RWPE1 (cell line): Measurements from ENCODE around the gene NCLN.
"Not testable (repeated sequence)": the region's sequence is repeated elsewhere in the genome, so short reads cannot be mapped to it uniquely, and the experiment has no call there.

ENCODE experiments used
- CTCF ChIA-PET: fragments of 350-600 bp; sonication (Branson Sonifier 250); formaldehyde crosslinking; extraction: SDS; loops from one replicate; lab custom pipeline; 2021; lab: Yijun Ruan, JAX
- POLR2A ChIA-PET: fragments of 400-600 bp; formaldehyde crosslinking; extraction: SDS; loops from one replicate; lab custom pipeline; 2020; ENCODE audit warnings: antibody characterized with exemption; ENCODE audit not compliant: low non-redundant PET; lab: Yijun Ruan, JAX
- DNase-seq: peaks from one replicate; pipeline ENCODE4 v3.0.0; 2012; ENCODE audit warnings: low spot score
- H3K27ac ChIP-seq: fragments of 450-650 bp; 2 replicates; pipeline ENCODE4 v1.5.1; 2017
- TF ChIP-seq, protein P1 (sequence below): fragments of 450-650 bp; conservative IDR thresholded peaks from 2 replicates; pipeline ENCODE4 v1.5.1; 2017; ENCODE audit warnings: low read depth, mild to moderate bottlenecking

The NCLN gene

GRCh38 chr19:3188627-3189596 lies 3.2 kb downstream of the NCLN start:
- ChIA-PET CTCF (interaction anchor here (0.6 kb wide), 1 partner anchor 817 kb away, joined by 3 read pairs; no protein-coding TSS in a partner anchor), POLR2A (no interaction called here)
- H3K27ac ChIP-seq: peak overlapping the region; percentile 87
- TF ChIP-seq, protein P1, sequence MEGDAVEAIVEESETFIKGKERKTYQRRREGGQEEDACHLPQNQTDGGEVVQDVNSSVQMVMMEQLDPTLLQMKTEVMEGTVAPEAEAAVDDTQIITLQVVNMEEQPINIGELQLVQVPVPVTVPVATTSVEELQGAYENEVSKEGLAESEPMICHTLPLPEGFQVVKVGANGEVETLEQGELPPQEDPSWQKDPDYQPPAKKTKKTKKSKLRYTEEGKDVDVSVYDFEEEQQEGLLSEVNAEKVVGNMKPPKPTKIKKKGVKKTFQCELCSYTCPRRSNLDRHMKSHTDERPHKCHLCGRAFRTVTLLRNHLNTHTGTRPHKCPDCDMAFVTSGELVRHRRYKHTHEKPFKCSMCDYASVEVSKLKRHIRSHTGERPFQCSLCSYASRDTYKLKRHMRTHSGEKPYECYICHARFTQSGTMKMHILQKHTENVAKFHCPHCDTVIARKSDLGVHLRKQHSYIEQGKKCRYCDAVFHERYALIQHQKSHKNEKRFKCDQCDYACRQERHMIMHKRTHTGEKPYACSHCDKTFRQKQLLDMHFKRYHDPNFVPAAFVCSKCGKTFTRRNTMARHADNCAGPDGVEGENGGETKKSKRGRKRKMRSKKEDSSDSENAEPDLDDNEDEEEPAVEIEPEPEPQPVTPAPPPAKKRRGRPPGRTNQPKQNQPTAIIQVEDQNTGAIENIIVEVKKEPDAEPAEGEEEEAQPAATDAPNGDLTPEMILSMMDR: no peak
- no peak for DNase-seq

- ChIA-PET CTCF (interaction anchor here (0.5 kb wide), 1 partner anchor 19 kb away, joined by 3 read pairs; no protein-coding TSS in a partner anchor), POLR2A (no interaction called here)
- no peak for DNase-seq
- TF ChIP-seq, protein P1: no peak
- peak overlapping the region; percentile 87 for H3K27ac ChIP-seq
Measured at GRCh38 chr19:3189702-3190469, 4.2 kb downstream of the NCLN start.

- DNase-seq: no peak
- ChIA-PET CTCF (interaction anchor here (0.5 kb wide), 1 partner anchor 18 kb away, joined by 3 read pairs; no protein-coding TSS in a partner anchor), POLR2A (no interaction called here)
- H3K27ac ChIP-seq: peak overlapping the region; percentile 87; the same call in 1 of the 2 replicates
- TF ChIP-seq, protein P1: no peak
Measured at GRCh38 chr19:3190470-3190770, 4.7 kb downstream of the NCLN start.

GRCh38 chr19:3190921-3191805 lies 5.4 kb downstream of the NCLN start:
- ChIA-PET POLR2A (no interaction called here), CTCF (interaction anchor here (0.5 to 0.8 kb wide), 2 partner anchors 17 to 33 kb away, joined by 3 read pairs; partner anchors contain the start of gene CELF5)
- H3K27ac ChIP-seq: peak overlapping the region; percentile 8; the same call in 1 of the 2 replicates
- no peak for DNase-seq
- TF ChIP-seq, protein P1: no peak

- POLR2A ChIA-PET, DNase-seq: not testable (repeated sequence)
- CTCF ChIA-PET: interaction anchor here (0.8 kb wide), 1 partner anchor 33 kb away, joined by 3 read pairs; the partner anchor contains the start of gene CELF5
- H3K27ac ChIP-seq: peak overlapping the region; percentile 8; the same call in 1 of the 2 replicates
Measured at GRCh38 chr19:3191806-3192104, 6.0 kb downstream of the NCLN start.

DNA sequence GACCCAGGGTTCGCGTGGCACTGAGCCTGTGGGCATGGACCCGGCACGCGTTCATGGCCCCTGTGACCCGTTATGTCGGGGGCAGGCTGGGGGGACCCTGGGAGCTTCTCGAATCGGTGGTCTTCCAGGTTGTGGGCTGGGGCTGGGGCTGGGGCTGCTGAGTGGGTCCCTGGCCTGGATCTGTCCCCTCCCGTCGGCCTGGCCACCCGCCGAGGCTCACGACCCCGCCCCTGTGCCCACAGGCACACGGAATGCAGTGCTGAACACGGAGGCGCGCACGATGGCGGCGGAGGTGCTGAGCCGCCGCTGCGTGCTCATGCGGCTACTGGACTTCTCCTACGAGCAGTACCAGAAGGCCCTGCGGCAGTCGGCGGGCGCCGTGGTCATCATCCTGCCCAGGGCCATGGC lies 6.5 kb downstream of the NCLN start:
- CTCF ChIA-PET: interaction anchor here (0.8 kb wide), 1 partner anchor 32 kb away, joined by 3 read pairs; the partner anchor contains the start of gene CELF5
- TF ChIP-seq, protein P1: no peak
- POLR2A ChIA-PET: no interaction called here
- DNase-seq: no peak
- H3K27ac ChIP-seq: 0 out of 2 replicates have a peak overlapping the region, but pooled peaks have one; percentile 8
